Mesendoderm (in vitro differentiated cells): ENCODE measurements around the gene LRCH1.

Experiments used
- DNase-seq: peaks from one replicate; pipeline ENCODE4 v3.0.0; 2013
- H2AK5ac ChIP-seq: 2 replicates; pipeline ENCODE4 v1.6.1; 2013; ENCODE audit warnings: low read length, inconsistent platforms
- H2BK120ac ChIP-seq: 2 replicates; pipeline ENCODE4 v1.6.1; 2013; ENCODE audit warnings: low read depth, mild to moderate bottlenecking, low read length, moderate library complexity, mixed read lengths
- H2BK15ac ChIP-seq: replicated peaks from 2 replicates; pipeline ENCODE4 v1.6.1; 2013; ENCODE audit warnings: low read depth, mild to moderate bottlenecking, moderate library complexity
- H2BK5ac ChIP-seq: 2 replicates; pipeline ENCODE4 v1.6.1; 2013; ENCODE audit warnings: low read length, inconsistent platforms
- H3K18ac ChIP-seq: 2 replicates; pipeline ENCODE4 v1.6.1; 2013; ENCODE audit warnings: mild to moderate bottlenecking, low read length, mixed read lengths
- H3K23ac ChIP-seq: one replicate; pipeline ENCODE4 v1.6.1; 2013; ENCODE audit warnings: low read length
- H3K27ac ChIP-seq: 2 replicates; pipeline ENCODE4 v1.5.1; 2013; ENCODE audit warnings: low read depth, mild to moderate bottlenecking, inconsistent platforms, low read length, moderate library complexity
- H3K27me3 ChIP-seq: 2 replicates; pipeline ENCODE4 v1.6.1; 2013; ENCODE audit warnings: low read length, control low read depth, mild to moderate bottlenecking, inconsistent platforms; ENCODE audit not compliant: insufficient read depth, poor library complexity
- H3K36me3 ChIP-seq: 2 replicates; pipeline ENCODE4 v1.6.1; 2013; ENCODE audit warnings: low read length, inconsistent platforms; ENCODE audit not compliant: control insufficient read depth, insufficient read depth
- H3K4ac ChIP-seq: one replicate; pipeline ENCODE4 v1.6.1; 2013; ENCODE audit warnings: low read depth, mild to moderate bottlenecking, low read length, moderate library complexity
- H3K4me1 ChIP-seq: 2 replicates; pipeline ENCODE4 v1.6.1; 2013; ENCODE audit warnings: low read depth, low read length, inconsistent platforms; ENCODE audit not compliant: control insufficient read depth
- H3K4me2 ChIP-seq: 2 replicates; pipeline ENCODE4 v1.6.1; 2013; ENCODE audit warnings: low read length
- H3K4me3 ChIP-seq: 2 replicates; pipeline ENCODE4 v1.5.1; 2013; ENCODE audit warnings: mild to moderate bottlenecking, low read length
- H3K56ac ChIP-seq: one replicate; pipeline ENCODE4 v1.6.1; 2013; ENCODE audit warnings: low read length
- H3K79me1 ChIP-seq: 2 replicates; pipeline ENCODE4 v1.6.1; 2013; ENCODE audit warnings: low read length, inconsistent platforms
- H3K79me2 ChIP-seq: 2 replicates; pipeline ENCODE4 v1.6.1; 2013; ENCODE audit warnings: mild to moderate bottlenecking, low read length; ENCODE audit not compliant: control insufficient read depth, insufficient read depth
- H3K9ac ChIP-seq: 2 replicates; pipeline ENCODE4 v1.6.1; 2013; ENCODE audit warnings: low read length, inconsistent platforms
- H4K5ac ChIP-seq: one replicate; pipeline ENCODE4 v1.6.1; 2013; ENCODE audit warnings: low read length
- H4K8ac ChIP-seq: one replicate; pipeline ENCODE4 v1.6.1; 2013; ENCODE audit warnings: low read depth, mild to moderate bottlenecking, control low read depth, low read length, moderate library complexity
- WGBS: extraction: QIAGEN DNeasy Blood & Tissue Kit; methylation state at CpG from one replicate; pipeline ENCODE4 v1.1.7; 2013; ENCODE audit warnings: low lambda C conversion rate, missing lambda C conversion rate; ENCODE audit not compliant: insufficient coverage; ENCODE audit errors: extremely low coverage; 5-methylcytosine and 5-hydroxymethylcytosine counted together

The LRCH1 gene

DNA sequence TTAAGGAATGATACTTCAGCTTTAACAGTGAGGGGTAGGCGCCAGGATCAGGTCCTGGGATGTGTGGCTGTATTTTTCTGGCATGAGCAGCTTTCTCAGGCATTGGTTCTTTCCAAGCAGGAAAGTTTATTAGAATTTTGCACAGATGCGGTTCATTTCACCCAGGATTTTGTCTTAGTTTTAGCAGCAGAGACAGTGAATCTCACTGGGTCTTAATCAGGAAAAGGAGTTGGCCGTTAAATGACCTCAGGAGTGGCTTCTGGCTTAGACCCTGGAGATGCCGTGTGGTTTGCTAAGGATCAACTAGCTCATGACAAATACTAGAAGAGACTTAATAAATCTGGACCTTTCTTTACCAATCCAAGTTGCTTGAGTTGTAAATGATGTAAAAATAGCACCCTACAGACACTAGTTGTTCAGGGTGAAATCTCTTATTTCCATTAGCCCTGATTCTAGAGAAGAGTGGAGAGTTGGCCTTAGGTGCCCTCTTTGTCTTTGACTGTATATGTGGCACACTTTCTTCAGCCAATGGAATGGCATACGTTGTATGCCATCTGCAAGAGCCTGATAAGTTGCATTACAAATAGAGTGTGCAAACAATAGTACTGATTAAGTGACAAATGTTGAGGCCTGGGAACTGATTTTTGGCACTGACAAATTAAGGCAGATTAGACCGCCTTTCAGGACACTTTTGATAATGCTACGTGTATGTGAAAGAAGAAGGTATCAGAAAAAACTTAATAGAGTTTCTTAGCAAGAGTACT lies 34.0 kb downstream of the LRCH1 start:
- H3K4ac ChIP-seq: peak overlapping the region; percentile 60
- H3K4me1 ChIP-seq: no peaks in the 10 kb centered on the region
- no peak overlapping the region for H3K23ac ChIP-seq
- no peak overlapping the region for H2BK15ac ChIP-seq
- H2BK120ac ChIP-seq: no peak overlapping the region
- no peak overlapping the region for H4K5ac ChIP-seq
- no peak overlapping the region for H3K18ac ChIP-seq
- no peak overlapping the region for H3K27ac ChIP-seq
- H3K36me3 ChIP-seq: no peaks in the 10 kb centered on the region
- no peak overlapping the region for H3K4me3 ChIP-seq
- WGBS: no CpG with 5 or more reads among the region's 7 CpGs
- H2AK5ac ChIP-seq: no peak overlapping the region
- H3K27me3 ChIP-seq: no peaks in the 10 kb centered on the region
- H3K79me2 ChIP-seq: peaks cover 6% of the 10 kb centered on the region
- H2BK5ac ChIP-seq: no peak overlapping the region
- H3K56ac ChIP-seq: no peak overlapping the region
- H3K79me1 ChIP-seq: peaks cover 6% of the 10 kb centered on the region
- no peak overlapping the region for H3K9ac ChIP-seq
- H3K4me2 ChIP-seq: no peak overlapping the region
- no peak overlapping the region for H4K8ac ChIP-seq
- no peak for DNase-seq

GRCh38 chr13:46587807-46588418 lies 34.9 kb downstream of the LRCH1 start:
- H3K79me2 ChIP-seq: peaks cover 10% of the 10 kb centered on the region
- H3K27me3 ChIP-seq: no peaks in the 10 kb centered on the region
- H3K9ac ChIP-seq: no peak overlapping the region
- no peak overlapping the region for H3K4ac ChIP-seq
- no peak overlapping the region for H3K4me2 ChIP-seq
- peaks cover 6% of the 10 kb centered on the region for H3K79me1 ChIP-seq
- no peak for DNase-seq
- H4K8ac ChIP-seq: no peak overlapping the region
- H2AK5ac ChIP-seq: no peak overlapping the region
- no peaks in the 10 kb centered on the region for H3K36me3 ChIP-seq
- H3K23ac ChIP-seq: no peak overlapping the region
- no peak overlapping the region for H2BK15ac ChIP-seq
- no peak overlapping the region for H2BK5ac ChIP-seq
- H2BK120ac ChIP-seq: no peak overlapping the region
- no CpG with 5 or more reads among the region's 4 CpGs for WGBS
- no peak overlapping the region for H3K18ac ChIP-seq
- no peak overlapping the region for H4K5ac ChIP-seq
- no peaks in the 10 kb centered on the region for H3K4me1 ChIP-seq
- H3K56ac ChIP-seq: no peak overlapping the region
- no peak overlapping the region for H3K4me3 ChIP-seq
- no peak overlapping the region for H3K27ac ChIP-seq

DNA sequence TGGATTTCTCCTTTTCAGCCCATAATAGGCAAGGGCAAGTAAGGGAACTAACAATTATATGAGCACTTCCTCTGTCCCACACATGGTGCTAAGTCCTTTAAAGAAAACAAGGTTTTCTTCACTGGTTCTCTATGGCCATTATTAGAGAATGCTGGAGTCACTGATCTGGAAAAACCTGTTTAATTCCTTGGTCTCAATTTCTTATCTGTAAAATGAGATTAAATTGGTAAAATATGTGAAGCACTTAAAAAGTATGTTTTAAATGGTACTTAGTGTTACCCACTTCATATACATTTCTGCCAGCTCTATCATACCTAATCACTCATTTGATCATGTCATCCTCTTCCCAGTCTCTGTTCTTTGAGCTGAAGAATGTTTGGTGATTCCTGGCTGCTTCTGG lies 39.4 kb downstream of the LRCH1 start:
- Histone ChIP-seq H3K27me3 (no peaks in the 10 kb centered on the region), H4K8ac (no peak overlapping the region), H3K4me3 (no peak overlapping the region), H3K4ac (no peak overlapping the region), H2BK15ac (no peak overlapping the region), H2BK5ac (no peak overlapping the region), H3K4me1 (no peaks in the 10 kb centered on the region), H4K5ac (no peak overlapping the region), H3K79me1 (peaks cover 10% of the 10 kb centered on the region), H3K18ac (no peak overlapping the region), H3K79me2 (peaks cover 11% of the 10 kb centered on the region), H2BK120ac (no peak overlapping the region), H3K9ac (no peak overlapping the region), H3K23ac (no peak overlapping the region), H3K4me2 (no peak overlapping the region), H3K56ac (no peak overlapping the region), H3K27ac (no peak overlapping the region), H3K36me3 (no peaks in the 10 kb centered on the region), H2AK5ac (no peak overlapping the region)
- no peak for DNase-seq

- WGBS: no CpG with 5 or more reads among the region's 11 CpGs
- Histone ChIP-seq H3K9ac (no peak overlapping the region), H3K4me1 (no peaks in the 10 kb centered on the region), H3K56ac (no peak overlapping the region), H3K36me3 (no peaks in the 10 kb centered on the region), H3K79me2 (peaks cover 11% of the 10 kb centered on the region), H3K4me2 (no peak overlapping the region), H3K23ac (no peak overlapping the region), H3K27ac (no peak overlapping the region), H3K79me1 (peaks cover 10% of the 10 kb centered on the region), H2BK120ac (no peak overlapping the region), H2BK15ac (no peak overlapping the region), H4K8ac (no peak overlapping the region), H2AK5ac (no peak overlapping the region), H2BK5ac (no peak overlapping the region), H3K18ac (no peak overlapping the region), H3K4me3 (no peak overlapping the region), H3K27me3 (no peaks in the 10 kb centered on the region), H3K4ac (no peak overlapping the region), H4K5ac (no peak overlapping the region)
- DNase-seq: no peak
Measured at GRCh38 chr13:46593398-46593797, 40.4 kb downstream of the LRCH1 start.

- no peak overlapping the region for H3K56ac ChIP-seq
- no peaks in the 10 kb centered on the region for H3K4me1 ChIP-seq
- no peak for DNase-seq
- no peak overlapping the region for H3K9ac ChIP-seq
- no CpG with 5 or more reads among the region's 5 CpGs for WGBS
- no peak overlapping the region for H3K18ac ChIP-seq
- H3K79me2 ChIP-seq: peaks cover 11% of the 10 kb centered on the region
- no peak overlapping the region for H3K4ac ChIP-seq
- H2BK15ac ChIP-seq: no peak overlapping the region
- H2BK5ac ChIP-seq: no peak overlapping the region
- no peak overlapping the region for H3K4me2 ChIP-seq
- no peaks in the 10 kb centered on the region for H3K36me3 ChIP-seq
- H3K27ac ChIP-seq: no peak overlapping the region
- H2BK120ac ChIP-seq: no peak overlapping the region
- H3K4me3 ChIP-seq: no peak overlapping the region
- no peak overlapping the region for H3K23ac ChIP-seq
- no peak overlapping the region for H2AK5ac ChIP-seq
- no peak overlapping the region for H4K5ac ChIP-seq
- no peaks in the 10 kb centered on the region for H3K27me3 ChIP-seq
- no peak overlapping the region for H4K8ac ChIP-seq
- H3K79me1 ChIP-seq: peaks cover 10% of the 10 kb centered on the region
Measured at GRCh38 chr13:46594374-46595078, 41.6 kb downstream of the LRCH1 start.
